Upper lobe of left lung (tissue), 4 donors: ENCODE measurements around the gene ANO3.

ENCODE experiments used
- POLR2A ChIP-seq, 4 donors: fragments of 450-650 bp; IDR thresholded peaks; one replicate each; pipeline ENCODE4 v1.5.1; 2016 to 2017; ENCODE audit warnings: antibody characterized with exemption in 4 of 4, mild to moderate bottlenecking in 2 of 4
- POLR2AphosphoS5 ChIP-seq, 2 donors: sonication (generic); formaldehyde crosslinking; IDR thresholded peaks; one replicate each; pipeline ENCODE4 v1.5.1; 2017; ENCODE audit warnings: antibody characterized with exemption in 2 of 2
- TF ChIP-seq, protein P1 (sequence below), 6 experiments: fragments of 450-650 bp in 4 of 6; fragments of 200-600 bp in 2 of 6; sonication (generic) in 2 of 6; IDR thresholded peaks; one replicate each; pipeline ENCODE4 v1.5.1; 2016 to 2019; ENCODE audit warnings: antibody characterized with exemption in 6 of 6

DNA sequence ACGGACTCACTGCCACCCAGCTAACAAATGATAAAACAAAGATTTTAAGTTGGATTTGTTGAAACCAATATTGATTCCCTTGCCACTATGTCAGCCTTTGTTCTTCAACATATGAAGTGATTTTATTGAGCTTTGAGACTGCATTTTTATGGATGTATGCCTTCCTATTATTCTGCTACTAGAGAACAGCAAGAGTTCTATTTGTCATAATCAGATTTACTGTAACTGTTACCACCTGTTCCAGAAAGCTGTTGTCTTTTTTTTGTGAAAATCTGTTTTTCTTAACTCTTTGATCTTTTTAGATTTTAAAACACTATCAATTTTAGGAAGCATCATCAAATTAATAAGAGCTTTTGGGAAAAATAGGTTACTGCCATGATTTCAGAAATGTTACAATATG, 125.7 kb downstream of the ANO3 start:
- TF ChIP-seq, protein P1, sequence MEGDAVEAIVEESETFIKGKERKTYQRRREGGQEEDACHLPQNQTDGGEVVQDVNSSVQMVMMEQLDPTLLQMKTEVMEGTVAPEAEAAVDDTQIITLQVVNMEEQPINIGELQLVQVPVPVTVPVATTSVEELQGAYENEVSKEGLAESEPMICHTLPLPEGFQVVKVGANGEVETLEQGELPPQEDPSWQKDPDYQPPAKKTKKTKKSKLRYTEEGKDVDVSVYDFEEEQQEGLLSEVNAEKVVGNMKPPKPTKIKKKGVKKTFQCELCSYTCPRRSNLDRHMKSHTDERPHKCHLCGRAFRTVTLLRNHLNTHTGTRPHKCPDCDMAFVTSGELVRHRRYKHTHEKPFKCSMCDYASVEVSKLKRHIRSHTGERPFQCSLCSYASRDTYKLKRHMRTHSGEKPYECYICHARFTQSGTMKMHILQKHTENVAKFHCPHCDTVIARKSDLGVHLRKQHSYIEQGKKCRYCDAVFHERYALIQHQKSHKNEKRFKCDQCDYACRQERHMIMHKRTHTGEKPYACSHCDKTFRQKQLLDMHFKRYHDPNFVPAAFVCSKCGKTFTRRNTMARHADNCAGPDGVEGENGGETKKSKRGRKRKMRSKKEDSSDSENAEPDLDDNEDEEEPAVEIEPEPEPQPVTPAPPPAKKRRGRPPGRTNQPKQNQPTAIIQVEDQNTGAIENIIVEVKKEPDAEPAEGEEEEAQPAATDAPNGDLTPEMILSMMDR (IDR thresholded peaks at IDR 0.05), result no peak
- TF ChIP-seq POLR2A (IDR thresholded peaks at IDR 0.05) (no peak), POLR2AphosphoS5 (IDR thresholded peaks at IDR 0.05) (no peak)
